CMK (cell line): ENCODE data around the gene MPPED1.

ENCODE experiments used
- DNase-seq: peaks from one replicate; pipeline ENCODE4 v3.0.0-alpha.2; 2010; ENCODE audit warnings: low read depth

Gene MPPED1

DNA sequence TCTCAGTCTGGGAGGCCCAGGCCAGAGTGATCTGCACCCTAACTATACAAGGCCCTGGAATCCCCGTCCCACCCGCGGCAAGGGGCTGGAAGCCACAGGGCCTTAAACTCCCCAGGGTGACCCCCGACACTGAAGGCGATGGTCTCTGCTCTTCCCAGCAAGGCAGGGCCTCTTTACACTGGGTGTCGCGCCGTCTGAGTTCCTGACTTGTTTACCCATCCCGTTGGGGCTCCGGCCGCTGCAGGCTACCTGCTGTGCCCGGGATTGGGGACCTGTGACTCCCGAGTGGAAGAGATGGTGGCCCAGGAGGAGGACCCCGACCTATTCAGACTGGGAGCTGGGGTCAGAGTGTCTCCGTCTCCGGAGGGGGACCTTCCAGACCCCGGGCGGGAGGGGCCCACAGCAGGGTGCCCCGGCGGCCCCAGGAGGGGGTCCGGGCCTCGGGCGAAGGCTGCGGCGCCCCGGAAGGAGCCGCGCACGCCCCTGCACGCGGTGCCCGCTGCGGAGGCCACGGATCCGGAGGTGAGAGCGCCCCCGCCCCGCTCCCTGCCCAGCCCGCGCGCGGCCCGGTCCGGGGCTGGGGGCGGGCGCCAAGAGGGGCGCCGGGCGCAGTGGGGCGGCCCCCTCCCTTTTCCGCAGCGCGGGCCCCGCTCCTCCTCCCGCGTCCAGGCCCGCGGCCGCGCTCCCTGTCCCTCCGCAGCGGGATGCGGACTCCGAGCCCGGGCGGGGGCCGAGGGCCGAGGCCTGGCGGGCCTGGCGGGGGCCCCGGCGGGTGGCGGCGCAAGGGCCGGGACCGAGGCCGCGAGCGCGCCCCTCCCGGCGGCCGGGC is 560 bp upstream of the MPPED1 start:
- no peak for DNase-seq

DNA sequence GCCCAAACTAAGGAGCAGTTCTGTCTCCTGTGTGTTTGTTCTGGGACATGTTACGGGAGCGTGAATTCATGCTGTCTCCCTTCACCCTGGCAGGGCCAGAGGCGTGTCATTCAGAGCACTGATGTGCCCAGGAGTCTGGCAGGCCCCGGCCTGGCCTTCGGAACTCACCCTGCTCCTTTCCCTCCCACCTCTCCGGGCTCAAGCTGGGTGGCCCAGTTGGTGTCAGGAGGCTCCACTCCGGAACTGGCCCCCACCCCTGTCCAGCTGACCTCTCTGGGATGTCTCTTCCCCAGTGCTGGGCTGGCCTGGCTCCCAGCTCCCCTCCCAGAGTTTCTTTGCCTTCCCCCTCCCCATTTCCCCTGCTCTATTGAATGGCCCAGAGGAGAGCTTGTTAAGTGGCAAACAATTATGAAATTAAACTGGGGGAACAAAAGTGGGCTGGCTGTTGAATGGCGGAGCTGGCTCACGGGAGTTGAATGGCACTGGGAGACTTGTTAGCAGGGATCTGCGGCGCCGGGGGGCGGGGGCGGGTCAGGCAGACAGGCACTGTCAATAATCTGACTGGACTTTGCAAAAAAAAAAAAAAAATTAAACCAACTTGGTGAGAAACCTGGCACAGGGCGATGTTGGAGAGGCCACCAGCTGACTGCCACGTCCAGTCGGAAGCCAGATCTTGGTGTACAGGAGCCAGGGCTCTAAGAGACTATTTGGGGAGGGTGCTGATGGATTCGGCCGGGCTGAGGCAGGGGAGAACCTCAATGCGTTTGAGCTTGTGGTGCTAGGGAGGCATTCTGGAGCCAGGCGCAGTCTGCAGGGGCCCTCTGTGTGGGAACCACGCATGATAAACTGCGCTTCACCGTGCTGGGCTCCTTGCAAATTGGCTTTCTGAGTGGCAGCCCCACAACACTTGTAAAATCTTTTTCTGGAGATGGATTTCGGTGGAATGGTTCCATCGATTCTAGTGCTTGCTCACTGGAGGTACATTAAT is 1.3 kb downstream of the MPPED1 start:
- DNase-seq, result no peak

DNA sequence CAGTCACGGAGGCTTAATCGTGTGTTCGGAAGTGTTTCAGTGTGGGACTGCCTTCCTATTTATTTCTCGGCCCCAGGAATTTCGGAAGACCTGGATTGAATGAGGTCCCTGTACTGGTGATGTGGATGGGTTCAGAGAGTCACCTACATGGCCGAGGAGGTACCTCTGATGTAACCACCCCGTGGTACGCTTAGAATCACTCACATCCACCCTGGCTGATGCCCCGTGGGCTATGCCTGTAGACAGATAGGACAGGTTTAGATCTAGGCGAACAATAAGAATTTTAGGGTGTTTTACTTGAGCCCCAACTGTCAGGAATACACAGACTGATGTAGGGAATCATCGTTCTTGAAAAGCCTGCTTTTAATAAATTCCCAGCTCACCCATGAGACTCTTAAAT is 2.0 kb downstream of the MPPED1 start:
- no peak for DNase-seq

DNA sequence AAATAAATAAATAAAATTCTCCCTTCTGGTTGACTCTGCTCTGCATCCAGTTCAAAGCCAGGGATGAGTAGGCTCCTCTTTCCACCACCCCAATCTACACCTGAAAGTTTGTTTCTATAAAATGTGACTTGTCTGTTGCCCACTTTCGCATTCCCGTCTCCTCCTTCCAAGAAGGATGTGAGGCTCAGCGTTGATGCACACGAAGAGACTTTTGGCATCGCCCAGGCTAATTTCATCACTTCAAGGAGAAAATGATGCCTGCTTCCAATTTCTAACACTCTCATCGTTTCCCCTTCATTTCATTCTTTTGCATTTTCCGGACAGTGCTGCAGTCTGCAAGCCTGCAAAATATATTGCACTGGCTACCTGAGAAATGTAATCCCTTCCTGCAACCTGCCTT is 3.9 kb downstream of the MPPED1 start:
- DNase-seq, result no peak

DNA sequence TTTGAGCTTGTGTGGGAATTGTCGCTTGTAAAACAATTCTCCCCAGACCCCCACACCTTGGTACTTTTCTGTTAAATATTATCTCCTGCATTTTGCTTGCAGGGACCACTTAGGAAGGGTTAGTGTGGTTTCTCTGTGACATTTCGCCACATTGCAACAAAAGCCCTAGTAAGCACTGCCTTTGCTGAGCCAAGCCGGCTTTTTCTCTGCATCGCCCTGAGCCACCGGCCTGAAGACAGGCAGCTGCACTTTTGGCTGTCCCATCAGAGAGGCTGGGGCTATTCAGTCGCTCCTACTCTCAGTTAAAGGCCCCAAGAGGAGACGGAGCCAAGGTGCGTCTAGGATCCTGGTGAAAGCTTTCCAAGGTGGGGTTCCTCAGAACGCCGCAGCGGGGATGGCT is 5.7 kb downstream of the MPPED1 start:
- DNase-seq, result no peak

DNA sequence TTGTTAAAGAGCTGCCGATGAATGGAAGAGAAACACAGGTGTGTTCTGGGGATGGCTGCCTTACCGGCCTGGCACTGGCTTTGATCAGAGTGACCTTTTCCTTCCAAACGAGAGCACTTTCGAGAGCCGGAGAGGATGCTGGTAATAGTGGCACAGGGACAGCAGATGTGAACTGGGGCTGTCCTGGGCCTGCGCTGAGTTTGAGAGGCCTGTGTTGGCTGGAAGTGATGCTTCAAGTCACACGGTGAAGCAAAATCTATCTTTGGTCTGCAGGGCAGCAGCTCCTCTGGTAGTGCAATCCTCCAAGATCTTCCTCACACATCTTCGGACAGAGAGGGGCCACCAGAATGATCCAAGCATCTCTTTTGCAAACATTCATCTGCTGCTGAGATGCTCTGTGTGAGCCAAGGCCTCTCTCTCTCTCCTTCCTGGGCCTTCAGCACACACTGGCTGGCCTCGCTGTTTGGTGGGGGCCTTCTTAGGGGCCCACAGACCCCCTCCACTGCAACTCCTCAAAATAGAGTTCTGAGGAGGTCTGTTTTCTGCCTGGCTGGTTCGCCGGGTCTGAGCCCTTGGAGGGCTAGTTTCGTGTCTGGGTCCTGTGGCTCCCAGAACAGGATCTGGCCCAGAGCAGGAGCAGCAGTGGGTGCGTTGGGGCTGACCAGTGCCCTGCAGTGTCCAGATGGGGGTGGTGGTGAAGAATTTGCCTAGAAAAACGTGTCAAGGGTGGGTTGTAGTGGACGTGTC is 6.4 kb downstream of the MPPED1 start:
- no peak for DNase-seq

DNA sequence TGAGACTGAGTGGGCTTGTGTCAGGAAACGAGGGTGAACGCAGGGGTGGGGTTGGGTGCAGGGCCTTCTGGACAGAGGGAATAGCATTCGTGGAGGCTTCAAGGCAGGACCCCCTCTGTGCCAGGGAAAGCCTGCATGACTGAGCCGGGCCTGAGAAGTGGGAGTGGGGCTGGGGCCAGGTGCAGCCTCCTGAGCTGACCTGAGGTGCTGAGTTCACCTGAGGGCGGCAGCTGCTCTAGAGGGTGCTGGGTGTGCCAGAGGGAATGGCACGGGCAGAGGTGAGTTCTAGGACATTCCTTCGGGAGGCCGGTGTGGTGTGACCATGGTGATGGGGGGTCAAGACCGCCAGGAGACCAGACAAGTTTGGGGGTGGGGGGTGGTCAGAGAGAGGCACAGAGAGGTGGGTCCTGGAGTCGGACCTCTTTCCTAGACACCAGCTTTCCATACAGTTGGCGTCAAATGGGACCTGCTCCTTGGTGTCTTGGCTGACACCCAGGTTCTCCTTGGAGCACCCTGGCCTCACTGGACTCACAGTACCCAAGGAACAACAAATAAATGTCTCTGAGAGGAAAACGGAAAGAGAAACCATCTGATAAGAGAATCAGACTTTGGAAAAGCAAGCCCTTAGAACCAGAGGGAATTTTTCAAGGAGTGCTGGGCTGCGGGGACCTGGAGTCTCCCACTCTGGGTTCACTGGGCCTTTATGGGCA is 7.7 kb downstream of the MPPED1 start:
- DNase-seq, result no peak

DNA sequence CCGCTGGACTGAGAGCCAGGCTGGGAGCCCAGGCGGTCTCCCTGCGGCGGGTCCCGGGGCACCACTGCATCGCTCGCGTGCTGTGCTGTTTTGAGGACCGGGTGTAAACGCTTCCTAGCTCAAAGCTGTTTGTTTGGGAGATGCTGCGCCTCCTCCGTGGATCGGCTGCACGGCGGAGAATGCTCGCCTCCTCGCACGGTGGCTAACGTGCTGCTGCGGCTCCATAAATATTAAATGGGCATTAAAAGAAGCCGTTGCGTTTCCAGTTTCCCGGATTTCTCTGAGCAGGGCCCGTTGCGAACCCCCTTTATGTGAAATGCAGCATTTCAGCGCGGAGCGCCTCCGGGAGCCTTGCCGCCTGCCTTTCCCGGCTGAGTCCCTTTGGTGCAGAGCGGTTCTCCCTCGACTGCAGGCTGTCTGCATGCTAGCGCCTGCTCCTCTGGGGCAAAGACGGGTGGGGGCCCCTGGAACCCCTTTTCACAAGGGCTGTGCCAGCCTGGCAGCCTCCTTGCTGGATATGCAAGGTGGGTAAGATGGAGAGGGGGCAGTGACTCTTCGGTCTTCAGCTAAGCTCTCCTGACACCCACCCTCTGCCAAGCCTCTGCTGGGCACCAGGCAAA is 9.3 kb downstream of the MPPED1 start:
- no peak for DNase-seq

DNA sequence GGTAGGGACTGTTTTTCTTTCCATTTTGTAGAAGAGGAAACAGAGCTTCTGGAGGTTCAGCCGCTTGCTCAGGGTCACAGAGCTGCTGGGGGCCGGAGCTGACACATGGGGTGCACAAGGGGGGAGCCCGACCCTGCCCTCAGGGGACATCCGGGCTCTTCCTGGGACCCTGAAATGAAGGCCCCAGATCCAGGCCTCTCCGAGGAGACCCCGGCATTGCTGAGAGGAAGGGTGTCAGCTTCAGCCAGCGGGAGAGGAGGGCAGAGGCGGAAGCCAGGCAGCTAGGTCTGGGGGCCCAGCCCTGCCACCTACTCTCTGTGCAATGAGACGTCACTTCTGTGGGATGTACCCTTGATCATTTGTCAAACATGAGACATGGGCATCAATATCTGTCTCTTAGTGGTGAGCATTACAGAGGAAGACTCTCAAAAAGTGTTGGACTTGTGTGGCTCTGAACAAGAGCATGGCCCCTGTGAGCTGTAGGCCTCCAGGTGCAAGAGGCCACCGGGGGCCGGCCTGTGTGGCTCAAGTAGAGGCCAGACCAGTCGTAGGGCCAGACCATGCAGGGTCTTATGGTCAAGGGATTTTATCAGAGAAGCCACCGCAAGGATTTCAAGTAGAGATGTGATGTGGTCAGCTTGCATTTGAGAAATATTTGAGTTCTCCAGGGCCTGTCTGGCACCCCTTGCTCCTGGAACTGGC is 10.3 kb downstream of the MPPED1 start:
- DNase-seq, result no peak

DNA sequence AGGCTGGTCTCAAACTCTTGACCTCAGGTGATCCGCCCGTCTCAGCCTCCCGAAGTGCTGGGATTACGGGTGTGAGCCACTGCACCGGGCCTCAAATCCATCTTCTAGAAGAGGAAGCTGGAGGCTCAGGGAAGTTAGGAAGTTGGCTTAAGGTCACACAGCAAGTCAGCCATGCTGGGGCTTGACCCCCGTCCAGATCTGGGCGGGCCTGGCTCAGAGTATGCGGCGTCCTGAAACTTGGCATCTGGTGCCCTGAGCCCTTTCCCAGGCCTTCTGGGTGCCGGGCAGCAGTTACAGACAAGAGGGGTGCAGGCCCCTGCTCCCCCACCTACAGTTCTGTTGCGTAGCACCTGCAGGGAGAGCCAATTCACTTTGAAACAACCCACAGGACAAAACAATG is 11.2 kb downstream of the MPPED1 start:
- no peak for DNase-seq

DNA sequence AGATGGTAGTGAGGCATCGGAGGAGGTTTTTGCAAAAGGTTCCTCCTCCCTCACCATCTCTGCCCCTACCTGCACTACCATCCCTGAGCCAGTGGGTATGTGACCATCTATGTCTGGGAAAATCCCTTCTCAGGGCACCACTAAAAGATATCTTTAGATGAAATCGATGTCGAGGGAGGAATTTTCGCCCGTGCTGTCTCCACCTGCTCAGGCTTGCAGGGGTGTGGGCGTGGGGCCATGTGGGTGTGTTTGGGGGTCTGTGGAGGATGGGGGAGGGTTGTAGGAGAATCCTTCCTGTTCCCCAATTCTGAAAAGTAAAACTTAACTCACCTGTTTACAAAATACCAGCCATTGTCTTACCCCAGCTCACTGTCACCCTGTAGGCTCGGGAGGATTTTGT is 12.4 kb downstream of the MPPED1 start:
- DNase-seq, result no peak

DNA sequence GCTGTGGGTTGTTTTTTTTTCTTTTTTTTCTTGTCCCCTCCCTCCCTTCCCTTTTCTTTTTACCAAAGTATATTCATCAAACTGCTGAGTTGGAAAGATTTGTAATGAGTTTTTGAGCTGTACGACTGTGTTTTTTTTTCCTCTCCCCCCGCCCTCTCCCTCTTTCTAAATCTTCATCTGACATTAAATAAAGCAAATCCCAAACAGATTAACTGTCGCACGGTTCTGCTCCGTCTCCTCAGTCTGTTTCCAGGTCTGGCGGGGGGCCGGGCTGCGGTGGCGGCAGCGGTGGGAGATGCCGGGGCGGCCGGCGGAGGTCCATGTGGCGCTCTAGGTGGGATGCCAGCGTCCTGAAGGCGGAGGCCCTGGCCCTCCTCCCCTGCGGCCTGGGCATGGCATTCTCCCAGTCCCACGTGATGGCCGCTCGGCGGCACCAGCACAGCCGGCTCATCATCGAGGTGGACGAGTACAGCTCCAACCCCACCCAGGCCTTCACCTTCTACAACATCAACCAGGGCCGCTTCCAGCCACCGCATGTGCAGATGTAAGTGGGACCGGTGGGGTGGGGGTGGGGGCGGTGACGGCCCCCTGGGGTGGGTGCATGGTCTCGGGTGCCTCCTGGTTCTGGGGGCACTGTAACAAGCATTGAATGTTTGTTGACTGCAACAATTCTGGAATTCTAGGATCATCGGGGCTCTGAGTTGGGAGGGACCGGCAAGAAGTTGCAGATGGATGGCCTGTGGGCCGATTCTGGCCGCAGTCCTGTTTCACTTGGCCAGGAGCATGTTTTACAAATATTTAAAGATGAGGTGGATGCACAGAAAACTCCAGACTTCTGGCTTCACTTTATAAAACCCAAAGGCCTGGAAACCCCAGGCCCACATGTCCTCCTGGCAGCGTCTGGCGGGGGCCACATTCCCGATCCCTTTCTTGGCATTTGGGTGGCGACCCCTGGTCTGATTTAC is 13.1 kb downstream of the MPPED1 start:
- no peak for DNase-seq

DNA sequence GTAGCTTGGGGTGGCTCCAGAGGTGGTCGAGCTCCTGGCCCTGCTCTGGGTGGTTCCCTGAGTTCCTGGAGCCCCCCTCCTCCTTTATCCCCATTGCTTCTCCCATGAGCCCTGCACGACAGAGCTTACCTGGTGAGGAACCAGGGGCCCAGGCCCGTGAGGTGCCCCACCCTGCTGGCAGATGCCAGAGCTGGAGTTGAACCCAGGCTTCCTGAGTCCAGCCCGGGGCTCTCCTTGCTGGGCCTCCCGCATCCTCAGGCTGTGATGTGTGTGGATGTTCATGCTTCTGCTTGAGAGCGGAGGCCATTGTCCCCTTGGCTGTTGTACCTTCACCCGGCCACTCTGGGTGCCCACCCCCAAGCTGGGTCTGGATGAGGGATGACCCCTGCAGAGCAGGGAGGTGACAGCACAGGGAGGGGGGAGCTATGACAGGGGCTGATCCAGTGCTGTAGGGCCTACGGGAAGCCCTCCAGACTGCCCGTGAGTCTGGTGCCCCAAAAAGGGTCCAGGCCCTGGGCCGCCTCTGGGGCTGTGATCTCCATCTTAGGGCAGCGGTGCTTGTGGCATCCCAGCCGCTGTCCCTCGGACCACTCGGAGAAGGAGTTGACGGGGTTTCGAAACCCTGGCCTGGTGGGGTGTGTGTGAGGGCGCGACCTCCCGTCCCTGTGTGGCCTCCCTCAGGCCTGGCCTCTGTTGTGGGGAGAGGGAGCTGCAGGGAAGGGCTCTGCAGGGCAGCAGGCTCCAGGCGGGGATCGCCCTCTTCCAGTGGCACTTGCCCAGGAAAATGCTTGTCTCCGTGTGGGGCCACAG is 14.4 kb downstream of the MPPED1 start:
- no peak for DNase-seq

DNA sequence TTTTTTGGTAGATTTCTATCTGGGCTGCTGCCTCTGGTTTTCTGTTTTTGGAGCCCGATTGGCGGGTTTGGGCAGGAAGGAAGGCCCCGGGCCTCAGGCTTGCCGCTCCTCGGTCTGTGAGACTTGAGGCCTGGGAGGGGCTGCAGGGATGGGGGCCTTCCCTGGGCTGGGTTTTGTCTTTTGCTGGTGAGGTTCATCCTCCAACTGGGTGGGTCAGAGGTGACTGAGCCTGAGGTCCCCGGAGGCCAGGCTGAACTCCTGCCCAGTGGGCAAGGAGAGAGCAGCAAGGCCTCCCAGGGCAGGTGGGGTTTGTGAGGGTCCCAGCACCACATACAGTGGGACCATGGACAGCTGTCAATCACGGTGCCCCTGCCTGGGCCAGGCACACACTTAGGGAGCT is 15.0 kb downstream of the MPPED1 start:
- no peak for DNase-seq

DNA sequence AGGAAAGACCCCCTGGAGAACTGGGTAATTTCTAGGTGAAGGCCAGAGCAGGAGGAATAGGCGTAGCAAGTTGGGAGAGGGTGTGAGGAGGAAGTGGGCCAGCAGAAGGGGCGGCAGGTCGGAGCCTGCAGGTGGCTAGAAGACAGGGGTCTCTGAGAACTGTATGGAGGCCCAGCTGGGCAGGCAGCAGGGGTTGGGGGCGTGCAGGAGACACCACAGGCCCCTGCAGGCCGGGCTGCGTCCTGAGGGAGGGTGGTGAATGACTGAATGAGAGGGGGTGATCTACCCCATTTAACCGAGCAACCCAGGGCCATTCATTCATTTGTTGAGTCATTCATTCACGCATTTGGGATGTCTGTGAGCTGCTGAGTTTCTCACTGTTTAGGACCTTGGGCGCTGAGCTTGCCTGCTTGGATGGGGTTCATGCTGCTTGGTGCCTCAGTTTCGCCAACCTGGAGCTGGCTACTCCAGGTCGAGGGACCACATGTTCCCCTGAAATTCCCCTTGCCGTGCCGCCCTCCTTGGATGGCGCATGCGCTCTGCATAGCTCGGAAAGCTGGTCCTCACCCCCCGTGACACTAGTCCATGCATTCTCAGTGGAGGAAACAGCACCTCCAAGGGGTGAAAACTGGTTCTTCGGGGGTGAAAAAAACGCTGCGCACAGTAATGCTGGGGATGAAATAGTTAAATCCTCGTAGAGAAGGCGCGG is 15.6 kb downstream of the MPPED1 start:
- DNase-seq, result no peak

DNA sequence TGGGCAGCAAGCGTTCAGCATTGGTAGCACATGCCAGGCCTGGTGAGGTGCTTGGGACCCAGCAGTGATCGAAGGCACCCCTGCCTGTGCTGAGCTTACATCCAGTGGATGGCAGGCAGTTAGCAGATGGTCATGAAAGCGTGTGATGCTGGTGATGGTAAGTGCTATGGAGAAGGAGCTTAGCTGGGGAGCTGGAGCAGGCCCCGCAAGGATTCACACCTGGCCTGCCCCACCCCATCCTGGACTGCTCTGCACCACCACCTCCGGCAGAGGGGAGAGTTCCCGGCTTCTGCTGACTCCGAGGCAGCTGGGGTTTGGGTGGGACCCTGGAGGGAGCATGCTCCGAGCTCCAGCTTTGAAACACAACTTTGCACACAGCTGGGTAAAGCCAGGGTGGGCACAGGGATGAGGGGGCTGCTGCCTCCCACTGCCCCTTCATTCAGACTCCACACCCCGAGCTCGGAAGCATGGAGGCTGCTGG is 16.2 kb downstream of the MPPED1 start:
- DNase-seq, result no peak

DNA sequence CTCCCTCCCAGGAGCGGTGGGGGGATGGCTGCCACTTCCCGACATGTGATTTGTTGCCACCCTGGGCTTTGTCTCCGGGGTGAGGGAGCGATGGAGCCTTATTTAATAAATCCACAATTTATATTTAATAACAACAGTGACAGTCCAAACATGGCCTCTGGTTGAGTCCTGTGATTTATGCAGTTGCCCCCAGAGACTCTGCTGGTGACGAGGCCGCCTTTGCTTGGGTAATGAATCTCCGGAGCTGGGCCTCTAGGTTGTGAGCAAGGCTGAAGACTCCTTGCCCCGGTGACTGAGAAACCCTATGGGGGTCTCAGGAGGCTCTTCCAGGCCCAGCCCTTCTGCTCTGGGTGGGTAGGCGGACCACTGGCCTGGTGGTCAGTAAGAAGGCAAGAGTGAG is 16.7 kb downstream of the MPPED1 start:
- DNase-seq, result no peak

DNA sequence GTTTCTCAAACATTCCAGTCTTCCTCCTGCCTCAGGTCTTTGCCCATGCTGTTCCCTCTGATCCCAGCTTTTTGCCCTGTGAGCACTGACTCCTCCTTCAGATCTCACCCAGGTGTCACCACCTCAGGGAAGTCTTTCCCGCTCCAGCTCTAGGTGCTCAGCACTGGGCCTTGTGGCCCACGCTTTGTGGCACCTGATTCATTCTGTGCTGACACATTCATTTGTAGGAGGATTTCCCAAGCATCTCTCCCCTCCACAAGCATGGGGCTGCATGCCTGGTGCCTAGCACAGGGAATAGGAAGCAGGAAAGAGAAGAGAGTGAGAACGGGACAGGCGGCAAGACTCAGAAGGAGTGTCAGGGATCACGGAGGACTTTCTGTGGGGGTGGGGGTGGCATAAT is 17.6 kb downstream of the MPPED1 start:
- no peak for DNase-seq
